Adipose tissue (tissue), 3 donors: Measurements from ENCODE around the gene RBM38. TPM values are rescaled to one million over a fixed set of nuclear protein-coding genes. Genes with fewer than 3 reads are reported as not detected.
"Not testable (repeated sequence)": the region's sequence is repeated elsewhere in the genome, so short reads cannot be mapped to it uniquely, and the experiment has no call there.

Experiments
- H3K27ac ChIP-seq: one replicate; pipeline ENCODE4 v1.5.1; 2013; ENCODE audit warnings: low read depth, low read length
- WGBS, 3 donors: extraction: QIAGEN DNeasy Blood & Tissue Kit; methylation state at CpG; one replicate each; pipeline ENCODE4 v1.1.7; 2013; 5-methylcytosine and 5-hydroxymethylcytosine counted together
- polyA plus RNA-seq, 3 donors: library from polyadenylated mRNA; stranded (reverse); fragments of 200-250 nt; gene quantifications; one replicate each; pipeline ENCODE4 v1.2.3, GENCODE V29; 2013
- donor health status: healthy with polysubstance abuse.
- donor health status: Bipolar disorder and iron deficiency.
- donor health status: healthy.

Gene RBM38
- 10 to 100 TPM in 2 of 3 donors, 1 to 10 TPM in 1; 9.9 to 17.3 (median 10.1) TPM for polyA plus RNA-seq

GRCh38 chr20:57390604-57391438, at the start of gene RBM38:
Gene RBM38 (plus strand): TSS chr20:57391396. CDS start chr20:57391582, 186 bp downstream.
- H3K27ac ChIP-seq: no peak within 1 kb of the TSS
- WGBS, 3 donors: 23 to 39% (median 24%) methylated on average over 52 to 78 of the region's 78 CpGs

- WGBS, 3 donors: 67 to 72% (median 67%) methylated on average over 2 of the region's 2 CpGs
- no peak overlapping the region for H3K27ac ChIP-seq
Measured at GRCh38 chr20:57341663-57342062, 49.5 kb upstream of the RBM38 start.

GRCh38 chr20:57342829-57343228, 48.4 kb upstream of the RBM38 start:
- WGBS, 3 donors: 46 to 69% (median 62%) methylated on average over 2 of the region's 2 CpGs
- H3K27ac ChIP-seq: no peak overlapping the region

GRCh38 chr20:57346477-57346876, 44.7 kb upstream of the RBM38 start:
- WGBS, 3 donors: 1% methylated on average over 4 of the region's 4 CpGs
- H3K27ac ChIP-seq: no peak overlapping the region

- 76 to 82% (median 79%) methylated on average over 4 of the region's 4 CpGs for WGBS, 3 donors
Measured at GRCh38 chr20:57347393-57347792, 43.8 kb upstream of the RBM38 start.

GRCh38 chr20:57348200-57348921, 42.8 kb upstream of the RBM38 start:
- not testable (repeated sequence) for H3K27ac ChIP-seq
- WGBS, 3 donors: 71 to 73% (median 71%) methylated on average over 26 to 46 of the region's 47 CpGs

More at GRCh38 chr20:57347393-57347792, 43.8 kb upstream of the RBM38 start:
- H3K27ac ChIP-seq: no peak overlapping the region

GRCh38 chr20:57348922-57349574, 42.1 kb upstream of the RBM38 start:
- 86 to 87% (median 87%) methylated on average over 21 of the region's 21 CpGs for WGBS, 3 donors
- H3K27ac ChIP-seq: not testable (repeated sequence)

- no peak overlapping the region for H3K27ac ChIP-seq
- 85 to 88% (median 87%) methylated on average over 16 of the region's 16 CpGs for WGBS, 3 donors
Measured at GRCh38 chr20:57350081-57350710, 41.0 kb upstream of the RBM38 start.

- not testable (repeated sequence) for H3K27ac ChIP-seq
- WGBS, 3 donors: 16 to 36% (median 21%) methylated on average over 7 to 14 of the region's 24 CpGs
Measured at GRCh38 chr20:57350726-57351041, 40.5 kb upstream of the RBM38 start.

- WGBS, 3 donors: 0% methylated on average over 64 of the region's 64 CpGs
- no peak within 1 kb of the TSS for H3K27ac ChIP-seq
Measured at GRCh38 chr20:57351042-57351783, 40.0 kb upstream of the RBM38 start, which contains the start of gene RAE1. Gene RAE1 (plus strand): TSS chr20:57351255. CDS start chr20:57354039, 2,784 bp downstream.

GRCh38 chr20:57352305-57352704, 38.9 kb upstream of the RBM38 start:
- no peak overlapping the region for H3K27ac ChIP-seq
- 72 to 78% (median 75%) methylated on average over 6 of the region's 6 CpGs for WGBS, 3 donors

- H3K27ac ChIP-seq: no peak overlapping the region
- WGBS, 3 donors: 88 to 93% (median 92%) methylated on average over 9 of the region's 9 CpGs
Measured at GRCh38 chr20:57353351-57353750, 37.8 kb upstream of the RBM38 start.

GRCh38 chr20:57361517-57361916, 29.7 kb upstream of the RBM38 start:
- no peak overlapping the region for H3K27ac ChIP-seq
- whole genome bisulfite sequencing, 3 donors: 84 to 94% (median 91%) methylated on average over 6 of the region's 6 CpGs

- H3K27ac ChIP-seq: no peak overlapping the region
Measured at GRCh38 chr20:57364451-57364850, 26.7 kb upstream of the RBM38 start.

GRCh38 chr20:57369596-57369995, 21.6 kb upstream of the RBM38 start:
- 58 to 76% (median 66%) methylated on average over 3 of the region's 3 CpGs for WGBS, 3 donors
- H3K27ac ChIP-seq: no peak overlapping the region

GRCh38 chr20:57370316-57370715, 20.9 kb upstream of the RBM38 start:
- WGBS, 3 donors: 96% methylated on average over 9 of the region's 9 CpGs
- H3K27ac ChIP-seq: no peak overlapping the region

- 91 to 94% (median 92%) methylated on average over 4 of the region's 4 CpGs for WGBS, 3 donors
Measured at GRCh38 chr20:57371363-57371762, 19.8 kb upstream of the RBM38 start.

GRCh38 chr20:57372157-57372556, 19.0 kb upstream of the RBM38 start:
- 77 to 84% (median 82%) methylated on average over 9 of the region's 9 CpGs for WGBS, 3 donors
- no peak overlapping the region for H3K27ac ChIP-seq

More at GRCh38 chr20:57371363-57371762, 19.8 kb upstream of the RBM38 start:
- no peak overlapping the region for H3K27ac ChIP-seq
